A673 (cell line): ENCODE results near the gene DLGAP1. TPM values are rescaled to one million over a fixed set of nuclear protein-coding genes. Genes with fewer than 3 reads are reported as not detected.

Experiments used
- BruUV-seq: library from RNA; stranded (reverse); fragments of 400-500 nt; replicated peaks from 2 replicates; lab custom pipeline; 2021; lab: Mats Ljungman, UMichigan
- CTCF ChIA-PET: fragments of 300-600 bp; sonication (Branson Sonifier 250); formaldehyde crosslinking; loops from one replicate; lab custom pipeline; 2022; ENCODE audit warnings: antibody characterized with exemption; lab: Charles Lee
- POLR2A ChIA-PET: fragments of 300-600 bp; sonication (Branson Sonifier 250); formaldehyde crosslinking; loops from one replicate; lab custom pipeline; 2022; ENCODE audit warnings: antibody characterized with exemption; ENCODE audit not compliant: low non-redundant PET; lab: Charles Lee
- DNase-seq: peaks from one replicate; pipeline ENCODE4 v3.0.0-alpha.2; 2015; ENCODE audit warnings: low spot score
- H3K27ac ChIP-seq: fragments of 200-600 bp; sonication (generic); 2 replicates; pipeline ENCODE4 v1.5.1; 2016; ENCODE audit warnings: mixed run types, low read depth, mild to moderate bottlenecking, mixed read lengths, antibody characterized with exemption, low read length; ENCODE audit not compliant: poor library complexity, severe bottlenecking
- H3K27me3 ChIP-seq: fragments of 200-600 bp; sonication (generic); replicated peaks from 2 replicates; pipeline ENCODE4 v1.6.1; 2017; ENCODE audit warnings: mixed run types, low read depth, mild to moderate bottlenecking, mixed read lengths, antibody characterized with exemption, low read length; ENCODE audit not compliant: insufficient read depth, poor library complexity
- H3K36me3 ChIP-seq: fragments of 200-600 bp; sonication (generic); 2 replicates; pipeline ENCODE4 v1.6.1; 2016; ENCODE audit warnings: mixed run types, mild to moderate bottlenecking, mixed read lengths, antibody characterized with exemption, low read length; ENCODE audit not compliant: insufficient read depth, poor library complexity, severe bottlenecking
- H3K4me1 ChIP-seq: fragments of 200-600 bp; sonication (generic); 2 replicates; pipeline ENCODE4 v1.6.1; 2017; ENCODE audit warnings: mixed run types, mild to moderate bottlenecking, mixed read lengths, antibody characterized with exemption, low read length; ENCODE audit not compliant: insufficient read depth, poor library complexity, severe bottlenecking
- H3K4me3 ChIP-seq: fragments of 200-600 bp; sonication (generic); 2 replicates; pipeline ENCODE4 v1.5.1; 2016; ENCODE audit warnings: low read depth, mixed run types, mild to moderate bottlenecking, mixed read lengths, low read length; ENCODE audit not compliant: poor library complexity, severe bottlenecking
- H3K9me3 ChIP-seq: fragments of 200-600 bp; sonication (generic); 2 replicates; pipeline ENCODE4 v1.6.1; 2016; ENCODE audit warnings: mixed run types, low read depth, mild to moderate bottlenecking, mixed read lengths, antibody characterized with exemption, low read length; ENCODE audit not compliant: poor library complexity, severe bottlenecking
- EZH2 ChIP-seq: fragments of 200-600 bp; sonication (generic); IDR thresholded peaks from 2 replicates; pipeline ENCODE4 v1.6.1; 2017; ENCODE audit warnings: borderline replicate concordance, low read depth, mild to moderate bottlenecking, mixed read lengths, antibody characterized with exemption, low read length; ENCODE audit not compliant: poor library complexity, severe bottlenecking
- intact Hi-C: fragments of 100-400 bp; cut with micrococcal nuclease; formaldehyde crosslinking; loops from one replicate; pipeline ENCODE4 v1.10.0; 2022; ENCODE audit not compliant: unreplicated experiment
- microRNA-seq: library from miRNA; unstranded; fragments of <30 nt; microRNA quantifications from one replicate; pipeline ENCODE4 v1.2.0, GENCODE V29; 2021
- total RNA-seq: library from RNA; stranded (reverse); gene quantifications from 2 replicates; pipeline ENCODE4 v1.2.3, GENCODE V29; 2021
- TF ChIP-seq, protein P1 (sequence below): fragments of 300-800, 200-600 bp; sonication (generic); conservative IDR thresholded peaks from 2 replicates; pipeline ENCODE4 v1.5.1; 2017; ENCODE audit warnings: low read depth, mild to moderate bottlenecking, antibody characterized with exemption, low read length, moderate library complexity, mixed read lengths

The DLGAP1 gene
- total RNA-seq, 1 experiment from 2014 or later = 135 TPM

DNA sequence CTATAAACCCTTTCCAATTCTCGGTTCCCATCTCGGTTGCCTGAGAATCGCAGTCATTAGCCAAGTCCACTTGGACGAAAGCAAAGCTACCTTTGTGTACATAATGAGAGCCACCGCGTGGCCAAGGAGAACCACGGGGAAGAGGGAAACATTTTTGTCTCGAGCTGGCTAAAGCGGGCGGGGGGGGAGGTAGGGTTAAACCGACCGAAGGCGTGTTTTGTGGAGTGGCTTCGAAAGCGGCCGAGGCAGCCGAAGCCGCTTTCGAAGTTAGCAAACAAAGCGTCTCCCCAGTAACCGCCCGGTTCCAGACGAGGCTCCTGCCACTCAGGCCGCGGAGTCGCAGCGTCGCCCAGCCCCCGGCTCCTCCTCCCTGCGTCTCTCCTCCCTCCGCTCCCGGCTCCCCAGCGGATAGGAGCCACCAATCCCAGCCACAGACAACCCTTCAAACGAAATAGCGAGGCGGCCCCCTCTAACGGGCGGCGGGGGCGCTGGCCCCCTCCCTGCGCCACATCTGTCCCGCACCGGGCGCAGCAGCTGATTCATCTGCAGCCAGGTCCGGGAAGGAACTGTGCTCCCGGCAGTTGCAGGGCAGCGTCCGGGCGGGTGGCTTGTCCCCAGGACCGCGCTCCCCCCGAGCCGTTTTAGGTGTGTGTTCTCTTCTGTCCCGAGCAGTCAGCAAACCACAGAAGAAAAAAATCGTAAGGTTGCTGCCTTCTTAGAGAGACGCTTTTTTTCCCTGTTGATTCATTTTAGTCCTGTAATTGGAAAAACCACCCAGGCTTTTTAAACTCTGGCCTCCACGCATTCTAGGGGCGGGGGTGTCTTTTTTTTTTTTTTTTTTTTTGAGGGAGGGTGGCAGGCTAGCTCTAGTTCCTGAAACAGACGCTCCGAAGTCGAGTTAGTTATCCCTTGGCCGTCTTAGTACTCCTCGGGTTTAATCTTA, 1006.9 kb downstream of the DLGAP1 start:
- peak overlapping the region; percentile 96 for H3K27ac ChIP-seq
- H3K9me3 ChIP-seq = no peaks in the 10 kb centered on the region
- no peaks in the 10 kb centered on the region for H3K27me3 ChIP-seq
- ChIA-PET CTCF (interaction anchor here (0.6 to 1.0 kb wide), 2 partner anchors 166 to 1821 kb away, joined by 4 read pairs; no protein-coding TSS in a partner anchor), POLR2A (interaction anchor here (0.5 to 0.8 kb wide), 5 partner anchors 33 to 1662 kb away, joined by 3 to 9 read pairs (median 3); no protein-coding TSS in a partner anchor)
- intact Hi-C loops = loop anchor here (2.0 kb wide), 3 partner anchors 147 to 165 kb away; no protein-coding TSS in a partner anchor
- peak overlapping the region; percentile 91 for H3K4me3 ChIP-seq
- no peaks in the 10 kb centered on the region for H3K36me3 ChIP-seq
- BruUV-seq = no TSS peak
- H3K4me1 ChIP-seq = peaks cover 23% of the 10 kb centered on the region
- TF ChIP-seq, protein P1, sequence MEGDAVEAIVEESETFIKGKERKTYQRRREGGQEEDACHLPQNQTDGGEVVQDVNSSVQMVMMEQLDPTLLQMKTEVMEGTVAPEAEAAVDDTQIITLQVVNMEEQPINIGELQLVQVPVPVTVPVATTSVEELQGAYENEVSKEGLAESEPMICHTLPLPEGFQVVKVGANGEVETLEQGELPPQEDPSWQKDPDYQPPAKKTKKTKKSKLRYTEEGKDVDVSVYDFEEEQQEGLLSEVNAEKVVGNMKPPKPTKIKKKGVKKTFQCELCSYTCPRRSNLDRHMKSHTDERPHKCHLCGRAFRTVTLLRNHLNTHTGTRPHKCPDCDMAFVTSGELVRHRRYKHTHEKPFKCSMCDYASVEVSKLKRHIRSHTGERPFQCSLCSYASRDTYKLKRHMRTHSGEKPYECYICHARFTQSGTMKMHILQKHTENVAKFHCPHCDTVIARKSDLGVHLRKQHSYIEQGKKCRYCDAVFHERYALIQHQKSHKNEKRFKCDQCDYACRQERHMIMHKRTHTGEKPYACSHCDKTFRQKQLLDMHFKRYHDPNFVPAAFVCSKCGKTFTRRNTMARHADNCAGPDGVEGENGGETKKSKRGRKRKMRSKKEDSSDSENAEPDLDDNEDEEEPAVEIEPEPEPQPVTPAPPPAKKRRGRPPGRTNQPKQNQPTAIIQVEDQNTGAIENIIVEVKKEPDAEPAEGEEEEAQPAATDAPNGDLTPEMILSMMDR = 0 out of 2 replicates have a peak, but pooled peaks have one; percentile 15
- no peak for TF ChIP-seq EZH2
- peak; percentile 99 for DNase-seq

DNA sequence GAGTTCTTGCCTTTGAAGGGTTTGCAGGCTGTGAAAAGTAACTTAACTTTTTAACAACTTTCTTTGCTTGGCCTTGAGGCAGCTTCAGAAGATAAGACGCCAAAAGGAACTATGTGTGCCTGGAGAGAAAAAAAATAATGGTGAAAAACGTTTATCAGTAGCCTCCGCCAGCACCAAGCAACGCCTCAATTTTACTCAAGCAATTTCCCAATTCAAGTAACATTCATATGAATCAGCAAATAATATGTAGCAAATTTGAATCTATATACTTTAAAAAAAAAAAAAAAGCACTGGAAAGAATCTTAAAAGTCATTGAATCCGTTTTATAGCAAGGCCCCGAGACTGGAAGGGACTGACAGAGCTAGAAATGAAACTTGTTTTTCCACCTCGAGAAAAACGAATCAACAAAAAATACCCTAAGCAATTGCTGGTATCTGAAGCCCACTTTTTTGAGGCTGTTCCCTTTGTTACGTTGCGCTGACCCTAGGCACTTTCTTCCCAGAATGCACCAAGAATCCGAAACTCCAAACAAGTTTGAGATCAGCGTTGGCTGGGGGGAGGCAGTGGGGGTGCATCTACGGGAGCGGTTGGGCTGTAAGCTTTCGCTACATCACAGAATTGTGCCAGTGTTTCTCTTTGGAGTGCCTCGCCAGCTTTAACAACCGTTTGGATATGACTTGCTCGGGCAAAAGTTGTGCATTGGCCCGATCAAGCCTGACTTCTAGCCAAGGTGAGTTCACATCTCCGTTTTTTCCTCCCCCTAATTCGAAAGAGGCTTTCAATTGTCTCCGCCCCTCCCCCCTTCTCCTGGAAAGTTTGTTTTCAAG, 1007.8 kb downstream of the DLGAP1 start:
- peaks cover 23% of the 10 kb centered on the region for H3K4me1 ChIP-seq
- ChIA-PET POLR2A (interaction anchor here (0.5 to 1.0 kb wide), 5 partner anchors 34 to 436 kb away, joined by 3 to 9 read pairs (median 3); no protein-coding TSS in a partner anchor), CTCF (interaction anchor here (0.6 to 1.0 kb wide), 2 partner anchors 165 to 1821 kb away, joined by 4 read pairs; no protein-coding TSS in a partner anchor)
- H3K9me3 ChIP-seq = no peaks in the 10 kb centered on the region
- TF ChIP-seq EZH2 = no peak
- TF ChIP-seq, protein P1 = no peak
- peak overlapping the region; percentile 96 for H3K27ac ChIP-seq
- intact Hi-C loops = no loop called here
- BruUV-seq = no TSS peak
- H3K4me3 ChIP-seq = peak overlapping the region; percentile 91
- peak; percentile 78 for DNase-seq
- no peaks in the 10 kb centered on the region for H3K27me3 ChIP-seq
- no peaks in the 10 kb centered on the region for H3K36me3 ChIP-seq

Small RNA genes lying within 50 kb of the gene (microRNA-seq; reads per million reads assigned to microRNA genes)
- 14.0 reads per million, percentile 36 among the genes with 10 or more reads in this experiment for gene MIR6718
